Umbilical cord (tissue), 2 donors: ENCODE results near the gene CD8B. TPM values are rescaled to one million over a fixed set of nuclear protein-coding genes. Genes with fewer than 3 reads are reported as not detected.

Source experiments
- DNase-seq: peaks from one replicate; pipeline ENCODE4 v3.0.0-alpha.2; 2015; ENCODE audit warnings: low spot score
- total RNA-seq: library from RNA; depleted of rRNA; stranded (reverse); fragments of >200 nt; gene quantifications from one replicate; pipeline ENCODE4 v1.2.3, GENCODE V29; 2014; ENCODE audit warnings: low replicate concordance; ENCODE audit not compliant: insufficient read depth

Gene CD8B
- total RNA-seq, 1 donor from 2014 or later = not detected

- no peak for DNase-seq
These were observed 86.8 kb downstream of the CD8B start for GRCh38 chr2:86774862-86775261.

- no peak for DNase-seq
These were observed 89.1 kb downstream of the CD8B start for GRCh38 chr2:86772611-86773010.

GRCh38 chr2:86770816-86771301 lies 90.8 kb downstream of the CD8B start:
- DNase-seq = no peak

- DNase-seq = no peak
These were observed 91.8 kb downstream of the CD8B start for GRCh38 chr2:86769838-86770237.

GRCh38 chr2:86768189-86768949 lies 93.3 kb downstream of the CD8B start:
- DNase-seq = no peak

Other genes with a start within 250 kb of the CD8B start
- 37.8 TPM for gene RNF103, start 238.0 kb downstream of the CD8B start, total RNA-seq
- gene RMND5A, start 141.6 kb downstream of the CD8B start, total RNA-seq = 36.1 TPM
- 10.6 TPM for gene CD8A, start 71.0 kb downstream of the CD8B start, total RNA-seq
- not detected for gene RGPD1, start 80.2 kb upstream of the CD8B start, total RNA-seq
- 7.7 TPM for gene PLGLB1, start 160.0 kb upstream of the CD8B start, total RNA-seq